Thoracic aorta (tissue), 2 donors: ENCODE results near the gene SMTNL2. TPM values are rescaled to one million over a fixed set of nuclear protein-coding genes. Genes with fewer than 3 reads are reported as not detected.

Experiments used
- ATAC-seq: fragments of 150-250 bp; one replicate; pipeline ENCODE4 v1.8.0; 2017; ENCODE audit warnings: low read depth; ENCODE audit not compliant: insufficient number of reproducible peaks, low FRiP score
- DNase-seq: peaks from one replicate; pipeline ENCODE4 v3.0.0-alpha.2; 2020; ENCODE audit warnings: low spot score
- H3K27ac ChIP-seq, 2 donors: fragments of 200-600 bp; sonication (generic); 1 replicate in 1 of 2; 2 replicates in 1 of 2; pipeline ENCODE4 v1.5.1; 2016; ENCODE audit warnings: mild to moderate bottlenecking in 2 of 2, moderate library complexity in 2 of 2
- H3K27me3 ChIP-seq: fragments of 200-600 bp; sonication (generic); replicated peaks from 2 replicates; pipeline ENCODE4 v1.6.0; 2016; ENCODE audit warnings: mild to moderate bottlenecking; ENCODE audit not compliant: insufficient read depth
- H3K36me3 ChIP-seq: fragments of 200-600 bp; sonication (generic); one replicate; pipeline ENCODE4 v1.5.1; 2016
- H3K4me1 ChIP-seq, 2 donors: fragments of 200-600 bp; sonication (generic); 1 replicate in 1 of 2; 2 replicates in 1 of 2; pipeline versions ENCODE4 v1.5.1 to v1.6.0; 2016; ENCODE audit warnings: low read depth in 2 of 2, mild to moderate bottlenecking in 1 of 2; ENCODE audit not compliant: control insufficient read depth in 1 of 2
- H3K4me3 ChIP-seq: fragments of 200-600 bp; sonication (generic); 2 replicates; pipeline ENCODE4 v1.5.1; 2016; ENCODE audit warnings: mild to moderate bottlenecking
- H3K9me3 ChIP-seq: fragments of 200-600 bp; sonication (generic); 2 replicates; pipeline ENCODE4 v1.5.1; 2016
- total RNA-seq, 2 donors: library from RNA; depleted of rRNA; stranded (reverse); fragments of >200 nt; gene quantifications; one replicate each; pipeline versions ENCODE4 v1.1.0 to v1.2.3, GENCODE V29; 2016
- TF ChIP-seq, protein P1 (sequence below): fragments of 200-600 bp; sonication (generic); IDR thresholded peaks from one replicate; pipeline ENCODE4 v1.5.1; 2019; ENCODE audit warnings: antibody characterized with exemption

SMTNL2 gene
- total RNA-seq, 2 donors from 2014 or later, result 2.6 to 2.8 TPM

DNA sequence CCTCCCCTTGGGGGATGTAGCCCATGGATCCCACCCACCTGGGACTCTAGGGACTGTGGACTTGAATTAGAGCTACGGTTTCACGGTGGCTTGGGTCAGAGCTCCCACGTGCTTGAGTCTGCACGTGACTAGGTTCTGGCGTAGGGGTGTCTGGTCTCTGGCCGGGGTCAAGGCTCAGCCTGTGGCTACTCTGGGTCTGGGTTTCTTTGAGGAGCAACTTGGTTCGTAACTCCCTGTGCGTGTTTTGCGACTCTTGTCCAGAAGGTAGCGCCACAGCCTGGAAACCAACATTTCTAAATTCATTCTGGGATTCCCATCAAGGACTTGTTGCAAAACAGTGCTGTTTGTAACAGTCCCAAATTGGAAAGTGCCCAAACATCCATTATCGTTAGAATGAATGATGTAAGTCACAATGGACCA, 23.5 kb upstream of the SMTNL2 start:
- ATAC-seq, result no peak

DNA sequence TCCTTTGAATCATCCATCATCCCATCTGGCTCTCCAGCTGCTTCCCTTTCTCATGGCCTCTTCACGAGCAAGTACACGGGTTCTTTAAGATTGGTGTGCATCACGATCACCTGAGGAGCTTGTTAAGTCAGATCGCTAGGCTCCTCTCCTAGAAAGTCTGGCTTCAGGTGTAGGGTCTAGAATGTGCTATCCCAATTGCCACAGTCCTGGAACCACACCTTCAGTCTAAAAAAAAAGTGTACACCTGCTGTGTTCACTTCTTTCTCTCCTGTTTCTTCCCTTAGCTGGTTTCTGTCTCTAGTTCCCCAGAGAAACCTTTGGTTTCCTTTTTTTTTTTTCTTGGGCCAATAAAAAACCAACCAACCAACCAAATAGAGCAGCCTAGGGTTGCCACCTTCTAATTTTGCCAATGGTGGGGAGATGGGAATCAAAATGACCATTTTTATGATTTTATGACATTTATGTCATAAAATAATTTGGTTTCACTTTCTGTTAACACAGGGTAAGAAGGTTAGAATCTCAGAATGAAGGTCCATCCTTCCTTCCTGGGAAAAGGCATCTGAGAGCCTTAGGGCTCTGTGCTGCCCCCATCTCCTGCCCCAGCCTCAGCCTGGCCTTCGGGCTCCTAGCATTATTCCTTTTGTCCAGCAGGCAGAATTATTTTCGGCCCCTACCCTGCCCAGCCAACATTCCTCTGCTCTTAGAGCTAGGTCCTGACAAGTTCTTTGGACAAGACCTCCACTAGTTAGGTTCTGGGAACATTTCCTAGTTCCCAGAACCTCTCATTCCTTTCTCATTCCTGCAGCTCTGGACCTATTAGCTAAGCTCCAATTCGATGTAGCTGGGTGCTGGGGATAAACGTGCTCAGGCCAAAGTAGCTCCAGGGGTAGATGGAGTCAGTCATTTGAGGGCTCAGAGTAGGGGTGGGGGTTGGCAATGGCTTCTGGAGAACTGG, 22.0 kb upstream of the SMTNL2 start:
- H3K27ac ChIP-seq, result peak overlapping the region; percentile 83 to 84
- peak; percentile 58 for ATAC-seq

More for the DNA sequence above, 23.5 kb upstream of the SMTNL2 start:
- H3K4me3 ChIP-seq, result no peak overlapping the region
- DNase-seq, result no peak
- H3K27ac ChIP-seq, result no peak overlapping the region
- TF ChIP-seq, protein P1, sequence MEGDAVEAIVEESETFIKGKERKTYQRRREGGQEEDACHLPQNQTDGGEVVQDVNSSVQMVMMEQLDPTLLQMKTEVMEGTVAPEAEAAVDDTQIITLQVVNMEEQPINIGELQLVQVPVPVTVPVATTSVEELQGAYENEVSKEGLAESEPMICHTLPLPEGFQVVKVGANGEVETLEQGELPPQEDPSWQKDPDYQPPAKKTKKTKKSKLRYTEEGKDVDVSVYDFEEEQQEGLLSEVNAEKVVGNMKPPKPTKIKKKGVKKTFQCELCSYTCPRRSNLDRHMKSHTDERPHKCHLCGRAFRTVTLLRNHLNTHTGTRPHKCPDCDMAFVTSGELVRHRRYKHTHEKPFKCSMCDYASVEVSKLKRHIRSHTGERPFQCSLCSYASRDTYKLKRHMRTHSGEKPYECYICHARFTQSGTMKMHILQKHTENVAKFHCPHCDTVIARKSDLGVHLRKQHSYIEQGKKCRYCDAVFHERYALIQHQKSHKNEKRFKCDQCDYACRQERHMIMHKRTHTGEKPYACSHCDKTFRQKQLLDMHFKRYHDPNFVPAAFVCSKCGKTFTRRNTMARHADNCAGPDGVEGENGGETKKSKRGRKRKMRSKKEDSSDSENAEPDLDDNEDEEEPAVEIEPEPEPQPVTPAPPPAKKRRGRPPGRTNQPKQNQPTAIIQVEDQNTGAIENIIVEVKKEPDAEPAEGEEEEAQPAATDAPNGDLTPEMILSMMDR, result no peak
- H3K4me1 ChIP-seq, result peaks cover 4 to 41% of the 10 kb centered on the region in 2 donors
- H3K36me3 ChIP-seq, result no peaks in the 10 kb centered on the region
- no peaks in the 10 kb centered on the region for H3K9me3 ChIP-seq
- no peaks in the 10 kb centered on the region for H3K27me3 ChIP-seq

DNA sequence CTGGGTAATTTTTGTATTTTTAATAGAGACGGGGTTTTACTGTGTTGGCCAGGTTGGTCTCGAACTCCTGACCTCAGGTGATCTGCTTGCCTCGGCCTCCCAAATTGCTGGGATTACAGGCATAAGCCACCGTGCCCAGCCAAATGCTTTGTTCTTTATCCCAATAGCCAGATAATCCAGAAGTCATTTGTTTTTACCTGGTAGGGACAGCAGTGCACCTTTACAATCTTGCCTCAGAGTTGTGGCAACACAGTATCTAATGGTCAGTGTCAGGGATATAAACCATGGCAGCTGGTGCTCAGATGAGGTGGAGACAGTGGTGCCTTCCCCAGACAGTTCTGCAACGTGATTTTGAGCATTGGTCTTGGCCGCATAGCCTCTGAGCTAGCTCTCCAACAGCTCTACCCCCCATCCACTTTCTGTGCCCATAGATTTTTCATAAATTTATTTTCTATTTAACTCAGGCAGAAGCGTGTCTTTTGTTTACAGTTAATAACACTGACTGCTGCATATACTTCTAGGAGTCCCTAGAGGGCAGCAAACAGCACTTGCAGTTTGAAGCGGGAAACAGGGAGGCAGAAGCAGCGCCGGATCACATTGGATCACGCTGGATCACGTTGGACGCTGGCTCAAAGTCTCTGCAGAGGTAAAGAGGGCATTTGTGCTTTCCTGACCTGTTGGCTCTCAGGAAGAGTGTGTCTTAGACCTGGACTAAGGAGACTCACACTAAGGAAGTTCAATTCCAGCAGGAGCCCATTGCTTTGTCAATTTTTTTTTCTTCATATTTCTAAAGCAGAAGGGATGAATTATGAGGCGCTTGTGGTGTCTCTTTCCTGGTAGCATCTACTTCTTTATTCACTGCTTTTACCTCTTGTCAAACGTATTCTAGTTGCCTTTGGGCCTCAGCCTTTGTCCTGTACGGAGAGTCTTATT, 18.9 kb upstream of the SMTNL2 start:
- DNase-seq (no peak), ATAC-seq (no peak)
- Histone ChIP-seq H3K27ac (no peak overlapping the region), H3K27me3 (no peaks in the 10 kb centered on the region), H3K4me1 (peaks cover 0 to 38% of the 10 kb centered on the region in 2 donors), H3K36me3 (no peaks in the 10 kb centered on the region), H3K9me3 (no peaks in the 10 kb centered on the region), H3K4me3 (no peak overlapping the region)
- TF ChIP-seq, protein P1, result peak; percentile 67

More for the DNA sequence above, 22.0 kb upstream of the SMTNL2 start:
- Histone ChIP-seq H3K27me3 (no peaks in the 10 kb centered on the region), H3K36me3 (no peaks in the 10 kb centered on the region), H3K4me3 (peak overlapping the region; percentile 16), H3K9me3 (no peaks in the 10 kb centered on the region), H3K4me1 (peaks cover 0 to 38% of the 10 kb centered on the region in 2 donors)
- DNase-seq, result no peak
- TF ChIP-seq, protein P1, result peak; percentile 26

DNA sequence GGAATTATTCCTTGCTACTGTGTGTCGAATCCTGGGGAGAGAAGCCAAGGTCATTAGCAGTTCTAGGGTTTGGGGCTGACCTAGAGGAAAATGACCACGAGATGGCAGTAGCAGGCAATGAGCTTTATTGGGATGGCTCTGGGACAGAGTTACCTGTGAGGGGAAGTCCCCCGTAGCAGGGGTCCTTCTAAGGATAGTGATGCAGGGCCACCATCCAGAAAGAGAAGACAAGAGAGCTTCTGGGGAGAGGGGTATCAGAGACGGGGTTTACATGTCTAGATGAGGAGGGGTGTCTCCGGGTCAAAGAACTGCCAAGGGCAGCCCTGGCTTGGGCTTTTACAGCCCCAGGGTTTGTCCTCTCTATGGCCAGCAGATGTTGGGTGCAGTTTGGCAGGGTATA, 17.5 kb upstream of the SMTNL2 start:
- Histone ChIP-seq H3K4me3 (no peak overlapping the region), H3K27me3 (no peaks in the 10 kb centered on the region), H3K36me3 (no peaks in the 10 kb centered on the region), H3K9me3 (no peaks in the 10 kb centered on the region), H3K27ac (no peak overlapping the region), H3K4me1 (peaks cover 0 to 25% of the 10 kb centered on the region in 2 donors)
- ATAC-seq, result no peak
- DNase-seq, result no peak
- TF ChIP-seq, protein P1, result peak; percentile 54
